HL-60 (cell line): ENCODE results near the gene IL1RAPL1.

Source experiments
- DNase-seq, 2 experiments: peaks; one replicate each; pipeline ENCODE4 v3.0.0-alpha.2; 2010 to 2020; ENCODE audit warnings: low read depth in 1 of 2, low spot score in 1 of 2
- H3K27ac ChIP-seq: fragments of 250-450 bp; sonication (Bioruptor Pico); replicated peaks from 2 replicates; pipeline ENCODE4 v1.5.1; 2020; ENCODE audit warnings: mild to moderate bottlenecking, moderate library complexity
- H3K27me3 ChIP-seq: fragments of 250-450 bp; sonication (Bioruptor Pico); 2 replicates; pipeline ENCODE4 v1.5.1; 2021; ENCODE audit warnings: mild to moderate bottlenecking, moderate library complexity; ENCODE audit not compliant: insufficient read depth, poor library complexity, severe bottlenecking
- H3K4me3 ChIP-seq: replicated peaks from 2 replicates; pipeline ENCODE4 v1.5.1; 2011; ENCODE audit warnings: mild to moderate bottlenecking, control low read depth, low read length; ENCODE audit not compliant: insufficient read depth
- GABPA ChIP-seq: IDR thresholded peaks from 2 replicates; pipeline ENCODE4 v1.6.1; 2012; ENCODE audit warnings: low read depth
- POLR2AphosphoS5 ChIP-seq: IDR thresholded peaks from 2 replicates; pipeline ENCODE4 v1.6.1; 2012; ENCODE audit warnings: low read depth
- SPI1 ChIP-seq: IDR thresholded peaks from 2 replicates; pipeline ENCODE4 v1.6.1; 2012; ENCODE audit warnings: low read depth, mild to moderate bottlenecking, borderline replicate concordance
- TF ChIP-seq, protein P1 (sequence below): IDR thresholded peaks from 2 replicates; pipeline ENCODE4 v1.6.1; 2012; ENCODE audit warnings: low read depth; ENCODE audit not compliant: insufficient replicate concordance
- TF ChIP-seq, protein P2 (sequence below): IDR thresholded peaks from one replicate; pipeline ENCODE4 v1.5.1; 2011; ENCODE audit warnings: low read length, control low read depth, inconsistent platforms; ENCODE audit not compliant: insufficient read depth

Gene IL1RAPL1

DNA sequence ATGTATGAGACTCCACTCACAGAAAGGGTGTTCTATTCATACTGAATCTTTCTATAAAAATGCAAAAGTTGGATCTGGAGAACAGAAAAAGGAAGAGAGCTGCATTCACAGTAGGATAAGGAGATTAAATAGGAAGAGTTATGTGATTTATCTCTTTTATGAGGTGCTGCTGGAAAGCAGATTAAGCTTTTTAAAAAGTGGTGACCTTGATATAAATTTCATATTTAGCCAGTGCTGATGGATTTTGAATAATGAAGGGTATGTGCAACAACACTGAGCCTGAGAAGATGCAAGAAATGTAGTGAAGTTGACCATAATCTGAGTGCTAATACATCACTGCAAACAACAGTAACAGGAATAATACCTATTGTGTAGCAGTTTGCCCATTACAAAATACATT, 795.6 kb downstream of the IL1RAPL1 start:
- H3K4me3 ChIP-seq = no peak overlapping the region
- no peak for DNase-seq

DNA sequence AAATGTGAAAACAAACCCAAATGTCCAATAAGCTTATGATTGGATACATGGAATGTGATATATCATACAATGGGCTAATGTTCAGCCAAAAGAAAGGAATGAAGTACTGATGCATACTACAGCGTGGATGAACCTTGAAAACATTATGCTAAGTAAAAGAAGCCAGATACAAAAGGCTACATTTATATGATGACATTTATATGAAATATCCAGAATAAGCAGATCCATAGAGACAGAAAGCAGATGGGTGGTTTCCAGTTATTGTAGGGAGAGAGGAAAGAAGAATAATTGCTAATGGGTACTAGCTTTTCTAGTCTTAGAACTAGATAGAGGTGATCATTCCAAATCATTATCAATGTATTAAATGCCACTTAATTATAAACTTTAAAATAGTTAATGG, 801.3 kb downstream of the IL1RAPL1 start:
- TF ChIP-seq SPI1 (no peak), POLR2AphosphoS5 (no peak), GABPA (no peak)
- H3K27me3 ChIP-seq = no peaks in the 10 kb centered on the region
- no peak overlapping the region for H3K27ac ChIP-seq
- no peak for DNase-seq
- H3K4me3 ChIP-seq = no peak overlapping the region

More for the DNA sequence above, 795.6 kb downstream of the IL1RAPL1 start:
- H3K27ac ChIP-seq = no peak overlapping the region
- no peaks in the 10 kb centered on the region for H3K27me3 ChIP-seq
- TF ChIP-seq, protein P1, sequence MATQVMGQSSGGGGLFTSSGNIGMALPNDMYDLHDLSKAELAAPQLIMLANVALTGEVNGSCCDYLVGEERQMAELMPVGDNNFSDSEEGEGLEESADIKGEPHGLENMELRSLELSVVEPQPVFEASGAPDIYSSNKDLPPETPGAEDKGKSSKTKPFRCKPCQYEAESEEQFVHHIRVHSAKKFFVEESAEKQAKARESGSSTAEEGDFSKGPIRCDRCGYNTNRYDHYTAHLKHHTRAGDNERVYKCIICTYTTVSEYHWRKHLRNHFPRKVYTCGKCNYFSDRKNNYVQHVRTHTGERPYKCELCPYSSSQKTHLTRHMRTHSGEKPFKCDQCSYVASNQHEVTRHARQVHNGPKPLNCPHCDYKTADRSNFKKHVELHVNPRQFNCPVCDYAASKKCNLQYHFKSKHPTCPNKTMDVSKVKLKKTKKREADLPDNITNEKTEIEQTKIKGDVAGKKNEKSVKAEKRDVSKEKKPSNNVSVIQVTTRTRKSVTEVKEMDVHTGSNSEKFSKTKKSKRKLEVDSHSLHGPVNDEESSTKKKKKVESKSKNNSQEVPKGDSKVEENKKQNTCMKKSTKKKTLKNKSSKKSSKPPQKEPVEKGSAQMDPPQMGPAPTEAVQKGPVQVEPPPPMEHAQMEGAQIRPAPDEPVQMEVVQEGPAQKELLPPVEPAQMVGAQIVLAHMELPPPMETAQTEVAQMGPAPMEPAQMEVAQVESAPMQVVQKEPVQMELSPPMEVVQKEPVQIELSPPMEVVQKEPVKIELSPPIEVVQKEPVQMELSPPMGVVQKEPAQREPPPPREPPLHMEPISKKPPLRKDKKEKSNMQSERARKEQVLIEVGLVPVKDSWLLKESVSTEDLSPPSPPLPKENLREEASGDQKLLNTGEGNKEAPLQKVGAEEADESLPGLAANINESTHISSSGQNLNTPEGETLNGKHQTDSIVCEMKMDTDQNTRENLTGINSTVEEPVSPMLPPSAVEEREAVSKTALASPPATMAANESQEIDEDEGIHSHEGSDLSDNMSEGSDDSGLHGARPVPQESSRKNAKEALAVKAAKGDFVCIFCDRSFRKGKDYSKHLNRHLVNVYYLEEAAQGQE = no peak
- TF ChIP-seq GABPA (no peak), SPI1 (no peak), POLR2AphosphoS5 (no peak)
- TF ChIP-seq, protein P2, sequence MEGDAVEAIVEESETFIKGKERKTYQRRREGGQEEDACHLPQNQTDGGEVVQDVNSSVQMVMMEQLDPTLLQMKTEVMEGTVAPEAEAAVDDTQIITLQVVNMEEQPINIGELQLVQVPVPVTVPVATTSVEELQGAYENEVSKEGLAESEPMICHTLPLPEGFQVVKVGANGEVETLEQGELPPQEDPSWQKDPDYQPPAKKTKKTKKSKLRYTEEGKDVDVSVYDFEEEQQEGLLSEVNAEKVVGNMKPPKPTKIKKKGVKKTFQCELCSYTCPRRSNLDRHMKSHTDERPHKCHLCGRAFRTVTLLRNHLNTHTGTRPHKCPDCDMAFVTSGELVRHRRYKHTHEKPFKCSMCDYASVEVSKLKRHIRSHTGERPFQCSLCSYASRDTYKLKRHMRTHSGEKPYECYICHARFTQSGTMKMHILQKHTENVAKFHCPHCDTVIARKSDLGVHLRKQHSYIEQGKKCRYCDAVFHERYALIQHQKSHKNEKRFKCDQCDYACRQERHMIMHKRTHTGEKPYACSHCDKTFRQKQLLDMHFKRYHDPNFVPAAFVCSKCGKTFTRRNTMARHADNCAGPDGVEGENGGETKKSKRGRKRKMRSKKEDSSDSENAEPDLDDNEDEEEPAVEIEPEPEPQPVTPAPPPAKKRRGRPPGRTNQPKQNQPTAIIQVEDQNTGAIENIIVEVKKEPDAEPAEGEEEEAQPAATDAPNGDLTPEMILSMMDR = no peak

DNA sequence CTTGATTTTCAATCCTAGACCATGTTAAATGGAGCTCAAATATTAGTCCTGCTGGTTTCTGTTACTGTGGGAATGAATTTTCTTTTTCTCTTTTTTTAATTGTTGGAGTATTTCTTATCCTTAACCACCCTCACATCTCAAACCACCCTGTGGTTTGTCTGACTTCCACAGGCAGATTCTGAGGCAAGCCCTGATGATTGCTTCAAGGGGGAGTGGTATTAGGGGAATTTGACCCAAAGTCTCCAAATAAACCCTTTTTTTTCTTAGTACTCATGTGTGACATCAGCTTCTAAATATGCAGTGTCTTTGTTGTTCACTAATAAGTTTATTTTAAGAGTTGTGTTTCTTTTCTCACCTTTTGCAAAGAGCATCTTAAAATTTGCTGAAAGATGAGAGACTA, 810.3 kb downstream of the IL1RAPL1 start:
- Histone ChIP-seq H3K4me3 (no peak overlapping the region), H3K27ac (no peak overlapping the region), H3K27me3 (no peaks in the 10 kb centered on the region)
- TF ChIP-seq SPI1 (no peak), GABPA (no peak), POLR2AphosphoS5 (no peak)
- TF ChIP-seq, protein P2 = no peak
- TF ChIP-seq, protein P1 = no peak
- DNase-seq = no peak

DNA sequence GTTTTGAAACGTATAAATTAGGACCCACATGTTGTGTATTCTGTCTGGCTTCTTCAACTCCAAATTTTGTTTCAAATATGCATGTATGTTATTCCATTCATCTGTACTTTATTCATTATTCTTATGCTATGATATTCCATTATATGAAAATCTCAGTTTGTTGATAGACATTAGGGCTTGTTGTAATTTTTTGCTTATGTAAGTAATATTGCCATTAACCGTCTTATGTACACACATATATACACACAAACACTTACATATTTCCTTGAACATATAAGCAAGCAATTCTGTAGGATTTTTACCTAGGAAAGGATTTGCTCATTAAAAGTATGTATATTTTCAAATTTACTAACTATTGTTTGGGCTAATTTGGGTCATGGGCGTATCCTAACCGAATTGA, 820.1 kb downstream of the IL1RAPL1 start:
- Histone ChIP-seq H3K4me3 (no peak overlapping the region), H3K27me3 (no peaks in the 10 kb centered on the region), H3K27ac (no peak overlapping the region)
- TF ChIP-seq SPI1 (no peak), POLR2AphosphoS5 (no peak), GABPA (no peak)
- TF ChIP-seq, protein P2 = no peak
- TF ChIP-seq, protein P1 = no peak
- DNase-seq = no peak
